Gastrocnemius medialis (tissue), 4 donors: ENCODE data around the gene REEP1. TPM values are rescaled to one million over a fixed set of nuclear protein-coding genes. Genes with fewer than 3 reads are reported as not detected.

Experiments used
- ATAC-seq, 2 donors: fragments of 150-250 bp; one replicate each; pipeline ENCODE4 v1.9.1; 2016
- DNase-seq, 2 donors: peaks; one replicate each; pipeline ENCODE4 v3.0.0-alpha.2; 2019
- H3K27ac ChIP-seq, 4 donors: fragments of 200-600 bp; sonication (generic); 1 replicate in 1 of 4; 2 replicates in 3 of 4; pipeline ENCODE4 v1.5.1; 2016 to 2018; ENCODE audit warnings: mild to moderate bottlenecking in 2 of 4, moderate library complexity in 1 of 4
- H3K27me3 ChIP-seq, 3 donors: fragments of 200-600 bp; sonication (generic) in 2 of 3; 1 replicate in 1 of 3; 2 replicates in 2 of 3; pipeline versions ENCODE4 v1.5.1 to v1.6.0; 2016 to 2019; ENCODE audit warnings: mild to moderate bottlenecking in 1 of 3, moderate library complexity in 1 of 3
- H3K36me3 ChIP-seq, 2 donors: fragments of 200-600 bp; sonication (generic) in 1 of 2; one replicate each; pipeline ENCODE4 v1.5.1; 2017 to 2018
- H3K4me1 ChIP-seq, 2 donors: fragments of 200-600 bp; sonication (generic) in 1 of 2; one replicate each; pipeline ENCODE4 v1.5.1; 2016 to 2017; ENCODE audit warnings: mild to moderate bottlenecking in 2 of 2
- H3K4me3 ChIP-seq, 4 donors: fragments of 200-600 bp; sonication (generic) in 3 of 4; 1 replicate in 1 of 4; 2 replicates in 3 of 4; pipeline ENCODE4 v1.5.1; 2016 to 2019; ENCODE audit warnings: mild to moderate bottlenecking in 2 of 4
- H3K9me3 ChIP-seq, 3 donors: fragments of 200-600 bp; sonication (generic) in 2 of 3; 1 replicate in 1 of 3; 2 replicates in 2 of 3; pipeline ENCODE4 v1.5.1; 2016 to 2019
- CTCF ChIP-seq, 5 experiments: fragments of 450-650 bp in 3 of 5; fragments of 200-600 bp in 2 of 5; sonication (generic) in 2 of 5; IDR thresholded peaks in 4 of 5; conservative IDR thresholded peaks in 1 of 5; 1 replicate in 4 of 5; 2 replicates in 1 of 5; pipeline ENCODE4 v1.5.1; 2016 to 2019; ENCODE audit warnings: antibody characterized with exemption in 5 of 5, mild to moderate bottlenecking in 3 of 5, moderate library complexity in 3 of 5
- POLR2A ChIP-seq, 2 donors: fragments of 450-650 bp; IDR thresholded peaks; one replicate each; pipeline ENCODE4 v1.6.1; 2017; ENCODE audit warnings: antibody characterized with exemption in 2 of 2, mild to moderate bottlenecking in 2 of 2, moderate library complexity in 2 of 2
- in situ Hi-C, 4 donors: fragments of 200-750 bp; cut with MboI; loops; one replicate each; pipeline versions ENCODE4 v1.15.0 to v1.8.0; 2017; ENCODE audit warnings: low sequenced_read_pairs in 4 of 4
- intact Hi-C: fragments of 100-400 bp; cut with DNase I; formaldehyde crosslinking; loops from one replicate; pipeline ENCODE4 v1.15.1; 2023; ENCODE audit warnings: low total_unique reads
- total RNA-seq, 4 donors: library from RNA; depleted of rRNA; stranded (reverse); fragments of >200 nt; gene quantifications; one replicate each; pipeline versions ENCODE4 v1.1.0 to v1.2.3, GENCODE V29; 2016

REEP1 gene
- total RNA-seq, 4 donors from 2014 or later: 4.2 to 16.0 (median 6.3) TPM

GRCh38 chr2:86176597-86176996 lies 160.8 kb downstream of the REEP1 start:
- no peaks in the 10 kb centered on the region for H3K27me3 ChIP-seq
- no peak for DNase-seq
- H3K9me3 ChIP-seq: no peaks in the 10 kb centered on the region
- peak; percentile 56 to 66 for ATAC-seq
- peaks cover 26 to 33% of the 10 kb centered on the region in 2 donors for H3K4me1 ChIP-seq
- intact Hi-C loops (no loop called here), in situ Hi-C loops (loop anchor here in 1 of 4 donors (25.0 kb wide), 1 partner anchor 814 kb away; the partner anchor contains the start of genes ELMOD3 and RETSAT)
- H3K36me3 ChIP-seq: peaks cover 0 to 45% of the 10 kb centered on the region in 2 donors
- H3K4me3 ChIP-seq: no peak overlapping the region
- H3K27ac ChIP-seq: peak overlapping the region; percentile 6 to 56 (median 44)
- no peak for TF ChIP-seq POLR2A (IDR thresholded peaks at IDR 0.05)
- no peak for TF ChIP-seq CTCF (IDR thresholded peaks at IDR 0.05 in 4 of 5, conservative IDR thresholded peaks at IDR 0.05 in 1 of 5)

- Histone ChIP-seq H3K4me1 (peaks cover 26 to 33% of the 10 kb centered on the region in 2 donors), H3K27ac (peak overlapping the region; percentile 6 to 56 (median 44)), H3K27me3 (no peaks in the 10 kb centered on the region), H3K4me3 (no peak overlapping the region), H3K36me3 (peaks cover 0 to 47% of the 10 kb centered on the region in 2 donors), H3K9me3 (no peaks in the 10 kb centered on the region)
- intact Hi-C loops (no loop called here), in situ Hi-C loops (loop anchor here in 1 of 4 donors (25.0 kb wide), 1 partner anchor 814 kb away; the partner anchor contains the start of genes ELMOD3 and RETSAT)
- TF ChIP-seq POLR2A (IDR thresholded peaks at IDR 0.05) (no peak), CTCF (IDR thresholded peaks at IDR 0.05 in 4 of 5, conservative IDR thresholded peaks at IDR 0.05 in 1 of 5) (no peak)
- DNase-seq: no peak
- no peak for ATAC-seq
Measured at GRCh38 chr2:86175828-86176227, 161.6 kb downstream of the REEP1 start.

- intact Hi-C loops (no loop called here), in situ Hi-C loops (no loop called here)
- Histone ChIP-seq H3K27me3 (no peaks in the 10 kb centered on the region), H3K9me3 (no peaks in the 10 kb centered on the region), H3K4me3 (no peak overlapping the region), H3K4me1 (peaks cover 26 to 33% of the 10 kb centered on the region in 2 donors), H3K27ac (no peak overlapping the region), H3K36me3 (peaks cover 0 to 52% of the 10 kb centered on the region in 2 donors)
- ATAC-seq: no peak
- DNase-seq: no peak
- TF ChIP-seq POLR2A (IDR thresholded peaks at IDR 0.05) (no peak), CTCF (IDR thresholded peaks at IDR 0.05 in 4 of 5, conservative IDR thresholded peaks at IDR 0.05 in 1 of 5) (no peak)
Measured at GRCh38 chr2:86174445-86174844, 163.0 kb downstream of the REEP1 start.

DNA sequence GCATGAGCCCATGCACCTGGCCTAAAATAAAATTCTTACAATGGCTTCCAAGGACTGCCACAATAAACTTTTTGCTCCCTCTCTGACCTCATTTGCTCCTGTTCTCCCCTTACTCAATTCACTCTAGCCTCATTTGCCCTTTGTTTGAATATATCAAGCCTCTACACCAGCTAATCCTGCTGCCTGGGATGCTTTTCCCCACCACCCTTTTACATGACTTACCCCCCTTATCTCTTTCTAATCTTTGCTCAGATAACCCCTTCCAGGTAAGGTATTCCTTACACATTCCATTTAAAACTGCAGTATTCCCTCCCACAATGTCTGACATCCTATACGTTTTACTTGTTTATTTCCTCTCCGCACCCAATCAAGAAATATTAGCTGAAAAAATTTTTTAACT lies 164.8 kb downstream of the REEP1 start:
- Histone ChIP-seq H3K4me3 (no peak overlapping the region), H3K9me3 (no peaks in the 10 kb centered on the region), H3K4me1 (peaks cover 26 to 33% of the 10 kb centered on the region in 2 donors), H3K36me3 (peaks cover 0 to 55% of the 10 kb centered on the region in 2 donors), H3K27me3 (no peaks in the 10 kb centered on the region), H3K27ac (no peak overlapping the region)
- DNase-seq: no peak
- TF ChIP-seq POLR2A (IDR thresholded peaks at IDR 0.05): no peak
- no peak for TF ChIP-seq CTCF (IDR thresholded peaks at IDR 0.05 in 4 of 5, conservative IDR thresholded peaks at IDR 0.05 in 1 of 5)
- intact Hi-C loops: no loop called here
- no peak for ATAC-seq
- in situ Hi-C loops: no loop called here

DNA sequence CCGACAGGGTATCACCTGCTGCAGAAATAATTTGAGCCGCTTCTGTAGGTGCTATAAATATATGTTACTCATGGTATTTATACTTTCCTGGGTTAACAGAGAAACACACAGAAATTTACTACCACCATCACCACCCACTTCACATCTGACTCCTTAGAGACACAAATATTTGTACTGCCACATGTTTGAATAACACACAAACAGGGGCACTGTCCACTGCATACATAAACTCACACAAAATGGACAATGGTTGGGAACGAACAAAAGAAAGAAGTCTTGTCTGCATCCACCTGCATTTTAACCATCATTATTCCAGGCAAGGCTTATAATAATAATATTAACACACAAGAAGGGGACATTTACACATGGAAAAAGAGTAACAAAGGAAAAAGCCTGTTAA lies 166.1 kb downstream of the REEP1 start:
- H3K27ac ChIP-seq: no peak overlapping the region
- peaks cover 0 to 56% of the 10 kb centered on the region in 2 donors for H3K36me3 ChIP-seq
- H3K4me3 ChIP-seq: no peak overlapping the region
- no peaks in the 10 kb centered on the region for H3K9me3 ChIP-seq
- intact Hi-C loops: no loop called here
- TF ChIP-seq POLR2A (IDR thresholded peaks at IDR 0.05): no peak
- H3K27me3 ChIP-seq: no peaks in the 10 kb centered on the region
- in situ Hi-C loops: no loop called here
- peaks cover 20 to 25% of the 10 kb centered on the region in 2 donors for H3K4me1 ChIP-seq
- no peak for DNase-seq
- no peak for ATAC-seq
